GM23248 (cell line): ENCODE results near the gene RPL4.

ENCODE experiments used
- EZH2 ChIP-seq: fragments of 200-600 bp; sonication (generic); IDR thresholded peaks from 2 replicates; pipeline ENCODE4 v1.6.1; 2018; ENCODE audit warnings: antibody characterized with exemption, mild to moderate bottlenecking; ENCODE audit not compliant: insufficient read depth, poor library complexity, severe bottlenecking
- EZH2phosphoT487 ChIP-seq: fragments of 200-600 bp; sonication (generic); IDR thresholded peaks from 2 replicates; pipeline ENCODE4 v1.6.1; 2018; ENCODE audit warnings: antibody characterized with exemption, moderate library complexity, mild to moderate bottlenecking, low read depth; ENCODE audit not compliant: insufficient read depth

DNA sequence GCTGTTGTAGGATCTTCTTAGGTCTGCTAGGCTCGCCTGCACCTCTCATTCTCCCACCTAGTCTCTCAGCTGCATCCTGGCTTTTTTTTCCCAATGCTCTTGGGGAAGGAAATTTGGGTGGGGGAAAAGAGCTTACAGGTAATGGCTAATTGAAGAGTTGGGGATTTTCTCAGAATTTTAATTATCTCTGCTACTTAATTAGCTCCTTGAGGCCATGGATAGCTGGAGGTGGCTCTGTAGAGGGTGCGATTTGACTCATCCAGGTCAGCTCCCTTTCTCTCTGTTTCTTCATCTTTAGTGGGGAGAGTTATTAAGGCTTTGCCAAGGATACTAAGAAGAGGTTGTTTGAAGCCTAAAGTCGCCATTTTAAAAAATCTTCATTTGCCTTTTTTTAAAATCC, 29.7 kb downstream of the RPL4 start:
- no peak for TF ChIP-seq EZH2
- TF ChIP-seq EZH2phosphoT487, result no peak
